HCT116 (cell line): ENCODE measurements around the gene RAB30. TPM values are rescaled to one million over a fixed set of nuclear protein-coding genes. Genes with fewer than 3 reads are reported as not detected.

Experiments
- ATAC-seq: fragments of 200-7000 bp; cut with Tn5 transposase; 2 replicates; pipeline ENCODE4 v1.9.1; 2020; ENCODE audit warnings: mild to moderate bottlenecking, moderate library complexity
- BruUV-seq: library from RNA; stranded (reverse); fragments of 400-500 nt; replicated peaks from 2 replicates; lab custom pipeline; 2021; lab: Mats Ljungman, UMichigan
- CTCF ChIA-PET: fragments of 300-600 bp; sonication (Branson Sonifier 250); formaldehyde crosslinking; loops from one replicate; lab custom pipeline; 2021; ENCODE audit warnings: antibody characterized with exemption; lab: Charles Lee
- POLR2A ChIA-PET: fragments of 300-600, 350-600 bp; sonication (Branson Sonifier 250); formaldehyde crosslinking; loops from one replicate; lab custom pipeline; 2021; ENCODE audit warnings: antibody characterized with exemption; lab: Charles Lee
- RAD21 ChIA-PET, 2 experiments: fragments of 300-600 bp; sonication (Branson Sonifier 250); formaldehyde crosslinking; loops; one replicate each; lab custom pipeline; 2023; ENCODE audit warnings: low total read pairs in 2 of 2; ENCODE audit not compliant: uncharacterized antibody in 2 of 2, unreplicated experiment in 2 of 2, low non-redundant PET in 1 of 2; lab: Charles Lee
- DNase-seq: peaks from one replicate; pipeline ENCODE4 v3.0.0-alpha.2; 2010; ENCODE audit warnings: low read depth, low spot score
- H2AFZ ChIP-seq: fragments of 200-600 bp; shearing (Covaris generic), sonication (generic); 2 replicates; pipeline ENCODE4 v1.6.1; 2017; ENCODE audit warnings: low read depth, mixed run types, mixed read lengths, antibody characterized with exemption, low read length; ENCODE audit not compliant: poor library complexity, severe bottlenecking
- H3K27ac ChIP-seq: 2 replicates; pipeline ENCODE4 v1.5.1; 2012; ENCODE audit warnings: low read depth, low read length
- H3K27me3 ChIP-seq: fragments of 200-600 bp; sonication (generic); 2 replicates; pipeline ENCODE4 v1.6.1; 2016; ENCODE audit warnings: mixed run types, low read length, mixed read lengths; ENCODE audit not compliant: insufficient read depth
- H3K36me3 ChIP-seq, 2 experiments: fragments of 200-500 bp in 1 of 2; fragments of 200-600 bp in 1 of 2; sonication (Bioruptor generic) in 1 of 2; sonication (generic) in 1 of 2; 2 replicates each; pipeline versions ENCODE4 v1.5.1 to v1.6.1; 2014 to 2016; ENCODE audit warnings: low read length in 2 of 2, inconsistent platforms in 1 of 2, mixed read lengths in 1 of 2, mixed run types in 1 of 2; ENCODE audit not compliant: insufficient read depth in 2 of 2, control insufficient read depth in 1 of 2
- H3K4me1 ChIP-seq, 2 experiments: fragments of 200-600 bp in 1 of 2; sonication (generic) in 1 of 2; 2 replicates each; pipeline versions ENCODE4 v1.5.1 to v1.6.1; 2012 to 2017; ENCODE audit warnings: low read length in 2 of 2, inconsistent platforms in 1 of 2, mild to moderate bottlenecking in 1 of 2, mixed read lengths in 1 of 2, mixed run types in 1 of 2, moderate library complexity in 1 of 2; ENCODE audit not compliant: insufficient read depth in 2 of 2, control insufficient read depth in 1 of 2
- H3K4me2 ChIP-seq: fragments of 200-600 bp; sonication (generic); 2 replicates; pipeline ENCODE4 v1.6.1; 2017; ENCODE audit warnings: mixed run types, low read length, mixed read lengths
- H3K4me3 ChIP-seq, 2 experiments: fragments of 200-600 bp in 1 of 2; sonication (generic) in 1 of 2; replicated peaks in 1 of 2; 2 replicates each; pipeline ENCODE4 v1.5.1; 2011 to 2016; ENCODE audit warnings: low read length in 2 of 2, control low read depth in 1 of 2, low read depth in 1 of 2, mild to moderate bottlenecking in 1 of 2, mixed read lengths in 1 of 2, mixed run types in 1 of 2
- H3K79me2 ChIP-seq: fragments of 200-600 bp; sonication (generic); 2 replicates; pipeline ENCODE4 v1.6.1; 2017; ENCODE audit warnings: mild to moderate bottlenecking, mixed run types, low read length, moderate library complexity, mixed read lengths; ENCODE audit not compliant: insufficient read depth
- H3K9ac ChIP-seq: fragments of 200-600 bp; sonication (generic); 2 replicates; pipeline ENCODE4 v1.6.1; 2016; ENCODE audit warnings: low read length, mixed read lengths
- H3K9me2 ChIP-seq: fragments of 200-600 bp; sonication (generic), shearing (Covaris generic); 2 replicates; pipeline ENCODE4 v1.6.1; 2017; ENCODE audit warnings: mixed run types, mild to moderate bottlenecking, moderate library complexity; ENCODE audit not compliant: insufficient read depth
- H3K9me3 ChIP-seq, 2 experiments: fragments of 200-500 bp in 1 of 2; fragments of 200-600 bp in 1 of 2; sonication (Bioruptor generic) in 1 of 2; sonication (generic) in 1 of 2; 2 replicates each; pipeline ENCODE4 v1.6.1; 2014 to 2017; ENCODE audit warnings: low read length in 2 of 2, mixed read lengths in 2 of 2, inconsistent platforms in 1 of 2, low read depth in 1 of 2, mild to moderate bottlenecking in 1 of 2, mixed run types in 1 of 2, moderate library complexity in 1 of 2; ENCODE audit not compliant: control insufficient read depth in 1 of 2, insufficient read depth in 1 of 2
- H4K20me1 ChIP-seq: fragments of 200-600 bp; sonication (generic), shearing (Covaris generic); 2 replicates; pipeline ENCODE4 v1.6.1; 2017; ENCODE audit warnings: mixed run types, mild to moderate bottlenecking, moderate library complexity; ENCODE audit not compliant: insufficient read depth
- CBX3 ChIP-seq: IDR thresholded peaks from 2 replicates; pipeline ENCODE4 v1.6.1; 2012; ENCODE audit warnings: low read depth
- CEBPB ChIP-seq: IDR thresholded peaks from 2 replicates; pipeline ENCODE4 v1.6.1; 2012; ENCODE audit warnings: low read depth
- CTCF ChIP-seq, 3 experiments: fragments of 200-600 bp in 1 of 3; sonication (generic) in 1 of 3; IDR thresholded peaks in 2 of 3; conservative IDR thresholded peaks in 1 of 3; 2 replicates each; pipeline ENCODE4 v1.5.1; 2012 to 2017; ENCODE audit warnings: low read depth in 2 of 3, low read length in 2 of 3, antibody characterized with exemption in 1 of 3, borderline replicate concordance in 1 of 3, control low read depth in 1 of 3, mild to moderate bottlenecking in 1 of 3, mixed read lengths in 1 of 3, mixed run types in 1 of 3, moderate library complexity in 1 of 3; ENCODE audit not compliant: insufficient read depth in 1 of 3
- EZH2phosphoT487 ChIP-seq: fragments of 200-600 bp; IDR thresholded peaks from 2 replicates; pipeline ENCODE4 v1.6.1; 2018; ENCODE audit warnings: antibody characterized with exemption, borderline replicate concordance
- FOSL1 ChIP-seq: IDR thresholded peaks from 2 replicates; pipeline ENCODE4 v1.6.1; 2012; ENCODE audit warnings: low read depth
- SRF ChIP-seq: IDR thresholded peaks from 2 replicates; pipeline ENCODE4 v1.6.1; 2012; ENCODE audit warnings: low read depth
- TCF7L2 ChIP-seq: IDR thresholded peaks from 2 replicates; pipeline ENCODE4 v1.7.0; 2011; ENCODE audit warnings: borderline replicate concordance, inconsistent platforms; ENCODE audit not compliant: insufficient read depth, insufficient read length; ENCODE audit errors: extremely low read depth
- ZBTB33 ChIP-seq: IDR thresholded peaks from 2 replicates; pipeline ENCODE4 v1.6.1; 2011; ENCODE audit warnings: mild to moderate bottlenecking, low read length, moderate library complexity; ENCODE audit not compliant: insufficient replicate concordance; ENCODE audit errors: extremely low read depth
- ZNF274 ChIP-seq: fragments of 200-500 bp; sonication (Bioruptor generic); IDR thresholded peaks from 2 replicates; pipeline ENCODE4 v1.6.1; 2014; ENCODE audit warnings: mild to moderate bottlenecking, low read depth, low read length, inconsistent platforms
- intact Hi-C: fragments of 100-400 bp; cut with micrococcal nuclease; formaldehyde crosslinking; loops from 2 replicates; pipeline ENCODE4 v1.10.0; 2022
- total RNA-seq: library from RNA; stranded (reverse); gene quantifications from one replicate; pipeline ENCODE4 v1.2.1, GENCODE V29; 2021; ENCODE audit not compliant: unreplicated experiment

Gene RAB30
- total RNA-seq, 1 experiment from 2014 or later: 5.7 TPM

- ATAC-seq: no peak
- no peak for DNase-seq
- TF ChIP-seq CEBPB: no peak
- TF ChIP-seq ZNF274: no peak
- no peak for TF ChIP-seq EZH2phosphoT487
- TF ChIP-seq TCF7L2: no peak
- Histone ChIP-seq H3K9me2 (no peaks in the 10 kb centered on the region), H3K36me3 (peaks cover 3 to 16% of the 10 kb centered on the region in 2 experiments; a peak in 3 of 4 replicates), H3K27ac (no peak overlapping the region), H4K20me1 (no peaks in the 10 kb centered on the region), H3K9ac (peak overlapping the region; percentile 95; the same call in 1 of the 2 replicates), H3K4me2 (peak overlapping the region; percentile 87), H3K9me3 (no peaks in the 10 kb centered on the region), H3K79me2 (peaks cover 38% of the 10 kb centered on the region), H3K4me3 (no peak overlapping the region), H3K4me1 (peaks cover 11 to 27% of the 10 kb centered on the region in 2 experiments), H3K27me3 (no peaks in the 10 kb centered on the region), H2AFZ (no peak overlapping the region)
- intact Hi-C loops: no loop called here
- ChIA-PET RAD21 (no interaction called here), POLR2A (no interaction called here), CTCF (no interaction called here)
- no TSS peak for BruUV-seq
Measured at GRCh38 chr11:83073884-83074283, 2.2 kb upstream of the RAB30 start.

GRCh38 chr11:83073258-83073657 is 1.6 kb upstream of the RAB30 start:
- CTCF ChIA-PET: no interaction called here
- no TSS peak for BruUV-seq
- Histone ChIP-seq H3K27ac (no peak overlapping the region), H2AFZ (no peak overlapping the region), H3K27me3 (no peaks in the 10 kb centered on the region), H3K9me3 (no peaks in the 10 kb centered on the region), H3K4me1 (peaks cover 11 to 27% of the 10 kb centered on the region in 2 experiments), H3K79me2 (peaks cover 38% of the 10 kb centered on the region), H3K4me2 (peak overlapping the region; percentile 87), H4K20me1 (no peaks in the 10 kb centered on the region), H3K36me3 (peaks cover 3 to 16% of the 10 kb centered on the region in 2 experiments; a peak in 3 of 4 replicates), H3K9me2 (no peaks in the 10 kb centered on the region), H3K4me3 (peak overlapping the region; percentile 90 to 95), H3K9ac (peak overlapping the region; percentile 95)
- RAD21 ChIA-PET: no interaction called here
- POLR2A ChIA-PET: no interaction called here
- ATAC-seq (no peak), DNase-seq (no peak)
- TF ChIP-seq CTCF (IDR thresholded peaks at IDR 0.05 in 2 of 3, conservative IDR thresholded peaks at IDR 0.05 in 1 of 3; ENCODE audit: borderline replicate concordance in 1 of 3, insufficient read depth in 1 of 3, low read depth in 2 of 3, low read length in 2 of 3) (no peak), CBX3 (no peak), ZBTB33 (no peak), FOSL1 (no peak), SRF (no peak), EZH2phosphoT487 (no peak)
- intact Hi-C loops: no loop called here
